Measurements from ENCODE around the gene CALHM4. TPM values are rescaled to one million over a fixed set of nuclear protein-coding genes. Genes with fewer than 3 reads are reported as not detected.

CALHM4 gene
- total and polyA plus RNA-seq, 2 of the 4 experiments (the other 2 are of a cell fraction) = 0.07 TPM; not detected in 1

DNA sequence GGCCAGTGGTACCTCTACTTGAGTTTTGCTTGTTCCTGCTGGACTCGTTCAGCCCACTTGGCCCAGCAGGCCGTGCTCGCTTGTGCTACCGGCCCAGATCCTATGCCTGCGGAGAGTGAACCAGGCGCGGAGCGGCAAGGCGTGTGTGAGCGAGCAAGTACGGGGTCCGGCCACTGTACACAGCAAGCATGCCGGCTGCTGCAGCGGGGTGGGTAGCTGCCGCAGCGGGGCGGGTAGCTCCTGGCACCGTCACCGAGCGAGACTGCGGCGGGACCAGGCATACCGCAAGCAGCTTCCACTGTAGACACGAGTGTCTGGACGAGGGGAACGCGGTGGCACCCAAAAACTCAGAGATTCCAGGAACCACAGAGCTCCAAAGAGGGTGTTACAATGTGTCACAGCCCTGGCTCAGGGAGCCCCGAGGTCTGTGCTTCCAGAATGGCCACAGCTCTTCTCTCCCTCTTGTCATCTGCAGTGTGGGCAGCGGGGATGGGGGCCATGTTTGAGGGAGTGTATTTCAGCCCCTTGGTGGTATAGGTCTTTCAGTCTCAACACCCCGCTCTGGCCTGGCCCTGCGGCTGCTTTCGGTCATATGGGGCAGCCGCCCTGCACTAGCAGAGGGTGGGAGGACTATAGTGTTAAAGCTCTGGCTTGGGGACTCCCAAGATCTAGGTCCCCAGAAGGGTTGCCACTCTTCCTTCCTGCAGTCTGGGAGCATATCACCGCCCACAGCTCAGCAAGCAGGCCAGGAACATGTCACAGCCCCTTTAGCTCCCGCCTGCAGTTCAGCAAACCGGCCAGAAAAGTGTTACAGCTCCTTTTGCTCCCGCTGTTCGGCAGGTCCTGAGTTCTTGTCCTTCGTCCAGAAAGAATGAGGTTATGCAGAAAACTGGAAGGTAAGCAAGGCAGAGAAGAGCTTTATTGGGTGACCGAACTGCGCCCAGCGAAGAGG lies 11.6 kb downstream of the CALHM4 start:
- peaks cover 3% of the 10 kb centered on the region; the same call in 1 of the 2 replicates for H3K9me1 ChIP-seq (ENCODE audit: insufficient read depth, low read length)
- no peaks in the 10 kb centered on the region for H3K36me3 ChIP-seq (ENCODE audit: control insufficient read depth, insufficient read depth, low read length)
- H3K56ac ChIP-seq (ENCODE audit: extremely low read depth, insufficient read depth, low read length) = no peak overlapping the region
- peak overlapping the region; percentile 90 for H2BK5ac ChIP-seq (ENCODE audit: low read depth, low read length, poor library complexity, severe bottlenecking)
- dilution Hi-C loops (cut with HindIII; ENCODE audit: low sequenced_read_pairs, unreplicated experiment) = no loop called here
- no peaks in the 10 kb centered on the region for H3K9me3 ChIP-seq (ENCODE audit: control insufficient read depth, insufficient read depth, low read length)
- peak overlapping the region; percentile 65 for H3K4ac ChIP-seq (ENCODE audit: low read depth, low read length)
- peak overlapping the region; percentile 88 for H3K4me2 ChIP-seq (ENCODE audit: low read depth, low read length)
- H4K20me1 ChIP-seq (ENCODE audit: insufficient read depth, low read length) = no peaks in the 10 kb centered on the region
- DNase-seq = no peak
- intact Hi-C loops (cut with micrococcal nuclease) = loop anchor here (5.0 kb wide), 1 partner anchor 118 kb away; no protein-coding TSS in a partner anchor
- peak overlapping the region; percentile 61 to 84; a peak in 3 of 4 replicates for H4K8ac ChIP-seq (ENCODE audit: low read depth in 2 of 2, low read length in 2 of 2)
- peaks cover 8% of the 10 kb centered on the region for H3K4me1 ChIP-seq (ENCODE audit: control insufficient read depth, insufficient read depth, low read length)
- in situ Hi-C loops (cut with MboI; ENCODE audit: low sequenced_read_pairs) = loop anchor here (5.0 kb wide), 1 partner anchor 298 kb away; no protein-coding TSS in a partner anchor
- H3K9ac ChIP-seq (ENCODE audit: low read depth, low read length) = peak overlapping the region; percentile 55; the same call in 1 of the 2 replicates
- no peaks in the 10 kb centered on the region for H3K27me3 ChIP-seq (ENCODE audit: control insufficient read depth, insufficient read depth, low read length)
- BruUV-seq (replicated peaks) = no TSS peak
- H2BK20ac ChIP-seq (ENCODE audit: low read depth, low read length) = peak overlapping the region; percentile 54; the same call in 1 of the 2 replicates
- H3K18ac ChIP-seq (ENCODE audit: low read depth, low read length) = peak overlapping the region; percentile 66
- peak overlapping the region; percentile 84 for H2AK9ac ChIP-seq (replicated peaks; ENCODE audit: low read depth, low read length, poor library complexity)
- H3K79me1 ChIP-seq (ENCODE audit: low read depth in 1 of 2, low read length in 2 of 2) = peaks cover 5 to 13% of the 10 kb centered on the region in 2 experiments
- H2BK120ac ChIP-seq (ENCODE audit: low read depth, low read length) = peak overlapping the region; percentile 81
- POLR2A ChIA-PET (ENCODE audit: unreplicated experiment) = no interaction called here
- H3K23ac ChIP-seq (ENCODE audit: low read depth, low read length) = peak overlapping the region; percentile 59; the same call in 1 of the 2 replicates
- peak overlapping the region; percentile 89 for H2AFZ ChIP-seq (replicated peaks; ENCODE audit: low read length, poor library complexity)
- H3K4me3 ChIP-seq (ENCODE audit: insufficient read depth, low read depth, low read length) = no peak overlapping the region
- H2BK15ac ChIP-seq (ENCODE audit: low read depth, low read length) = peak overlapping the region; percentile 81; the same call in 1 of the 3 replicates
- peak overlapping the region; percentile 23; the same call in 1 of the 2 replicates for H4K91ac ChIP-seq (ENCODE audit: insufficient read depth, low read depth, low read length)
- no peak for ATAC-seq (ENCODE audit: low read depth)
- CTCF ChIA-PET = interaction anchor here (0.6 to 1.5 kb wide), 2 partner anchors 296 to 335 kb away, joined by 3 to 7 read pairs; no protein-coding TSS in a partner anchor
- peak overlapping the region; percentile 44 for H3K14ac ChIP-seq (replicated peaks; ENCODE audit: low read depth, low read length)
- 73% methylated on average over 19 of the region's 42 CpGs; no CpG with 5 or more reads in 1 of the 2 experiments for WGBS, 2 experiments (ENCODE audit: extremely low coverage in 2 of 2, insufficient read length in 1 of 2)
- H4K5ac ChIP-seq (ENCODE audit: low read depth, low read length) = peak overlapping the region; percentile 88
- H2AK5ac ChIP-seq (ENCODE audit: low read depth, low read length) = peak overlapping the region; percentile 26; the same call in 1 of the 2 replicates
- H3K27ac ChIP-seq (ENCODE audit: insufficient read depth, low read length) = peak overlapping the region; percentile 52
- TF ChIP-seq BHLHE40 (IDR thresholded peaks at IDR 0.05; ENCODE audit: low read depth, low read length) = no peak
- TF ChIP-seq MAFK (IDR thresholded peaks at IDR 0.05; ENCODE audit: low read depth, low read length) = no peak
- TF ChIP-seq, protein P1, sequence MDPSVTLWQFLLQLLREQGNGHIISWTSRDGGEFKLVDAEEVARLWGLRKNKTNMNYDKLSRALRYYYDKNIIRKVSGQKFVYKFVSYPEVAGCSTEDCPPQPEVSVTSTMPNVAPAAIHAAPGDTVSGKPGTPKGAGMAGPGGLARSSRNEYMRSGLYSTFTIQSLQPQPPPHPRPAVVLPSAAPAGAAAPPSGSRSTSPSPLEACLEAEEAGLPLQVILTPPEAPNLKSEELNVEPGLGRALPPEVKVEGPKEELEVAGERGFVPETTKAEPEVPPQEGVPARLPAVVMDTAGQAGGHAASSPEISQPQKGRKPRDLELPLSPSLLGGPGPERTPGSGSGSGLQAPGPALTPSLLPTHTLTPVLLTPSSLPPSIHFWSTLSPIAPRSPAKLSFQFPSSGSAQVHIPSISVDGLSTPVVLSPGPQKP (IDR thresholded peaks at IDR 0.05; ENCODE audit: borderline replicate concordance, low read depth, low read length) = no peak
- no peak for TF ChIP-seq CEBPB (IDR thresholded peaks at IDR 0.05; ENCODE audit: low read depth, low read length)
- no peak for TF ChIP-seq RAD21 (IDR thresholded peaks at IDR 0.05; ENCODE audit: low read length)
- no peak for TF ChIP-seq POLR2A (IDR thresholded peaks at IDR 0.05; ENCODE audit: low read depth, low read length)
- TF ChIP-seq NFE2L2 (IDR thresholded peaks at IDR 0.05; ENCODE audit: low read depth, low read length) = no peak
- no peak for TF ChIP-seq RCOR1 (IDR thresholded peaks at IDR 0.05; ENCODE audit: insufficient replicate concordance, low read length)
- TF ChIP-seq SMC3 (IDR thresholded peaks at IDR 0.05; ENCODE audit: low read depth, low read length) = no peak
- no peak for TF ChIP-seq FOS (IDR thresholded peaks at IDR 0.05; ENCODE audit: low read depth, low read length)
- TF ChIP-seq MXI1 (IDR thresholded peaks at IDR 0.05; ENCODE audit: borderline replicate concordance, low read depth, low read length) = no peak
- TF ChIP-seq MAZ (IDR thresholded peaks at IDR 0.05; ENCODE audit: borderline replicate concordance, low read depth, low read length) = no peak
- TF ChIP-seq RFX5 (IDR thresholded peaks at IDR 0.05; ENCODE audit: low read depth, low read length) = no peak
- TF ChIP-seq, protein P2, sequence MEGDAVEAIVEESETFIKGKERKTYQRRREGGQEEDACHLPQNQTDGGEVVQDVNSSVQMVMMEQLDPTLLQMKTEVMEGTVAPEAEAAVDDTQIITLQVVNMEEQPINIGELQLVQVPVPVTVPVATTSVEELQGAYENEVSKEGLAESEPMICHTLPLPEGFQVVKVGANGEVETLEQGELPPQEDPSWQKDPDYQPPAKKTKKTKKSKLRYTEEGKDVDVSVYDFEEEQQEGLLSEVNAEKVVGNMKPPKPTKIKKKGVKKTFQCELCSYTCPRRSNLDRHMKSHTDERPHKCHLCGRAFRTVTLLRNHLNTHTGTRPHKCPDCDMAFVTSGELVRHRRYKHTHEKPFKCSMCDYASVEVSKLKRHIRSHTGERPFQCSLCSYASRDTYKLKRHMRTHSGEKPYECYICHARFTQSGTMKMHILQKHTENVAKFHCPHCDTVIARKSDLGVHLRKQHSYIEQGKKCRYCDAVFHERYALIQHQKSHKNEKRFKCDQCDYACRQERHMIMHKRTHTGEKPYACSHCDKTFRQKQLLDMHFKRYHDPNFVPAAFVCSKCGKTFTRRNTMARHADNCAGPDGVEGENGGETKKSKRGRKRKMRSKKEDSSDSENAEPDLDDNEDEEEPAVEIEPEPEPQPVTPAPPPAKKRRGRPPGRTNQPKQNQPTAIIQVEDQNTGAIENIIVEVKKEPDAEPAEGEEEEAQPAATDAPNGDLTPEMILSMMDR (conservative IDR thresholded peaks at IDR 0.05; ENCODE audit: low read depth, low read length) = no peak
